ENCODE data around the gene IGFBP2. TPM values are rescaled to one million over a fixed set of nuclear protein-coding genes. Genes with fewer than 3 reads are reported as not detected.

IGFBP2 gene
- total and polyA plus RNA-seq, 2 donors (not counting 1 experiment from before 2014, with no cell fraction given), result not detected

DNA sequence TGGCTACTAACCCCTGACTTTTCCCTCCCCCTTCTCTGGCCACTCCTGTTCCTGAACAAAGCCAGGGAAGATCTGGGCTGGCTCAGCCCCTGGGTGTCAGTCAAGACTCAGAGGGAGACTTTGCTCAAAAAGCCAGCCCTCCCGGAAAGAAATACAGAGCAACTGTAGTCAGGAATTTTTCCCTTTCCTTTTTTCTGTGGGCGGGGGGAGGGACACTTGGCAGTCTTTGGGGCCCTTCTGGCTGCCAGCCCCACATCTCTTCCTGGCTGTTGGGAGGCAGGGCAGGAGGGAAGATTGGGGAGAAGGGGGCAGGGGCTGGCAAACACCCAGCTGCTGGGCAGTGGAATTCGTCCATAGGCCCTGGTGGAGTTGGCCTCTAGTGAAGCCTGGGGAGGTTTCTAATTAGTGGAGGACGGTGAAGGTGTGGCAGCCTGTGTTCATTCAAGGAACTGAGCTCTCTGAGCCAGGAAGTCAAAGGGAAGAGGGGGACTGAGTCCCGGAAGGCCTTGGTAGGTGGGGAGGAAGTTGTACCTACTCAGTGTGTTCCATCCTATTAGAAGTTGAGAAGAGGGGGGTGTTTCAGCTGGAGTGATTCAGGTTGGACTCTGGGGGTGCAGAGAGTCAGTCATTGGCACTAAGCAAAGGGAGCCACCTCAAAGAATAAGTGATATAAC lies 10.9 kb downstream of the IGFBP2 start:
- Histone ChIP-seq H3K27ac (ENCODE audit: low read length in 2 of 2) (no peak overlapping the region), H3K36me3 (replicated peaks in 1 of 2; ENCODE audit: control extremely low read depth in 1 of 2, control insufficient read depth in 1 of 2, extremely low read depth in 1 of 2, insufficient read depth in 2 of 2, low read length in 1 of 2) (no peaks in the 10 kb centered on the region), H3K4me3 (ENCODE audit: control extremely low read depth in 1 of 5, extremely low read depth in 1 of 5, insufficient read depth in 1 of 5, low read depth in 2 of 5, low read length in 4 of 5) (no peak overlapping the region), H3K79me2 (ENCODE audit: control insufficient read depth, insufficient read depth, low read length) (no peaks in the 10 kb centered on the region), H2AFZ (ENCODE audit: insufficient read depth, low read depth, low read length, poor library complexity, severe bottlenecking) (peak overlapping the region; percentile 1), H4K20me1 (ENCODE audit: control insufficient read depth, insufficient read depth, low read length, poor library complexity, severe bottlenecking) (no peaks in the 10 kb centered on the region), H3K27me3 (replicated peaks in 1 of 4; ENCODE audit: control extremely low read depth in 1 of 4, control insufficient read depth in 3 of 4, insufficient read depth in 4 of 4, low read length in 3 of 4) (peaks cover 0 to 3% (median under 1%) of the 10 kb centered on the region in 4 experiments), H3K9me3 (ENCODE audit: control extremely low read depth in 1 of 3, control insufficient read depth in 2 of 3, insufficient read depth in 1 of 3, low read length in 2 of 3) (no peaks in the 10 kb centered on the region), H3K4me1 (ENCODE audit: control insufficient read depth in 2 of 2, insufficient read depth in 2 of 2, low read length in 2 of 2) (peaks cover 0 to 3% of the 10 kb centered on the region in 2 donors), H3K4me2 (replicated peaks; ENCODE audit: low read depth, low read length, poor library complexity, severe bottlenecking) (no peak overlapping the region), H3K9ac (ENCODE audit: low read length) (no peak overlapping the region)
- TF ChIP-seq, protein P1, sequence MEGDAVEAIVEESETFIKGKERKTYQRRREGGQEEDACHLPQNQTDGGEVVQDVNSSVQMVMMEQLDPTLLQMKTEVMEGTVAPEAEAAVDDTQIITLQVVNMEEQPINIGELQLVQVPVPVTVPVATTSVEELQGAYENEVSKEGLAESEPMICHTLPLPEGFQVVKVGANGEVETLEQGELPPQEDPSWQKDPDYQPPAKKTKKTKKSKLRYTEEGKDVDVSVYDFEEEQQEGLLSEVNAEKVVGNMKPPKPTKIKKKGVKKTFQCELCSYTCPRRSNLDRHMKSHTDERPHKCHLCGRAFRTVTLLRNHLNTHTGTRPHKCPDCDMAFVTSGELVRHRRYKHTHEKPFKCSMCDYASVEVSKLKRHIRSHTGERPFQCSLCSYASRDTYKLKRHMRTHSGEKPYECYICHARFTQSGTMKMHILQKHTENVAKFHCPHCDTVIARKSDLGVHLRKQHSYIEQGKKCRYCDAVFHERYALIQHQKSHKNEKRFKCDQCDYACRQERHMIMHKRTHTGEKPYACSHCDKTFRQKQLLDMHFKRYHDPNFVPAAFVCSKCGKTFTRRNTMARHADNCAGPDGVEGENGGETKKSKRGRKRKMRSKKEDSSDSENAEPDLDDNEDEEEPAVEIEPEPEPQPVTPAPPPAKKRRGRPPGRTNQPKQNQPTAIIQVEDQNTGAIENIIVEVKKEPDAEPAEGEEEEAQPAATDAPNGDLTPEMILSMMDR (IDR thresholded peaks at IDR 0.05), result no peak
- no peak for TF ChIP-seq EZH2 (IDR thresholded peaks at IDR 0.05; ENCODE audit: borderline replicate concordance, insufficient read depth, low read depth, low read length, poor library complexity, severe bottlenecking)
- POLR2A ChIA-PET, result interaction anchor here (0.6 kb wide), 1 partner anchor 631 kb away, joined by 3 read pairs; no protein-coding TSS in a partner anchor
- no peaks in the 10 kb centered on the region for H3K9me3 Mint-ChIP-seq (ENCODE audit: insufficient read depth)
- ATAC-seq (ENCODE audit: low read depth) (no peak), DNase-seq (no peak)
- CTCF ChIA-PET, result no interaction called here
- no peak overlapping the region for H3K4me3 Mint-ChIP-seq
- peaks cover 5% of the 10 kb centered on the region for H3K4me1 Mint-ChIP-seq
- H3K27ac Mint-ChIP-seq, result no peak overlapping the region
- intact Hi-C loops (cut with micrococcal nuclease), result no loop called here
- WGBS (ENCODE audit: insufficient coverage), result 81% methylated on average over 4 of the region's 5 CpGs
- peaks cover 24% of the 10 kb centered on the region for H3K27me3 Mint-ChIP-seq

DNA sequence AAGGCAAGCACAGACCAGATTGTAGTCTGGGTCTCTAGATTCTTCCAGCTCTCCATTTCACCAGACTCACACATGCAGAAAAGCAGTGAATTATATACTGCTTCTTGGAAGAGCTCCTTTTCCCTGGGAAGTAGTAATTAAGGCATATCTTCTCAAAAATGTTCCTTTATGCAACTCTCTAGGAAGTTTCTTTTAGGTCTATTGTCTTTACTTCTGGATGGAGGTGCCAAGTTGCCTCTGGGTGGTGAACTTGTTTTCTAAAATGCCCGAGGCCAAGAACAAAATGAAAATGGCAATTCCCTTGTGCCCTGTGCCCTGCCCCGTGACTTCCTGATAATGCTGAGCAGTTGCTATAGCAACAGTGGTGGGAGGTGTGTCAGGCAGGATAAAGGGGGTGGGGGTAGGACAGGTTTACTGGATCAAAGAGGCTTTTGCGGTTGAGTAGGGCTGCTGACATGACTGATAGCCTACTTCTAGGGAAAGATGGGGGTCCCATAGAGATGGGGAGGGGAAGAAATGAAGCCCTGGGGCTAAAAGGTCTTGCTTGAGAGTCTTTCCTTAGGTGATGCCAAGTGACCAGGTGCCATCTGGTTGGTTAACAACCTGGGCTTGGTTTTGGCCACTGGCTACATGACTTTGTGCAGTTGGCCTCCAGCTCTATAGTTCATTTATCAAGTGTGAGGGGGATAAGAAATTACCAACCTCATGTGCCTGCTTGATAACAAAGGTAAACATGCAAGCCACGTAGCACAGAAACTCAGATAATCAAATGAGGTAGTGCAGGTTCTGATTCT lies 11.8 kb downstream of the IGFBP2 start:
- DNase-seq (no peak), ATAC-seq (ENCODE audit: low read depth) (no peak)
- no peak overlapping the region for H3K9ac ChIP-seq (ENCODE audit: low read length)
- ChIA-PET CTCF (no interaction called here), POLR2A (no interaction called here)
- H4K20me1 ChIP-seq (ENCODE audit: control insufficient read depth, insufficient read depth, low read length, poor library complexity, severe bottlenecking), result no peaks in the 10 kb centered on the region
- H3K9me3 ChIP-seq (ENCODE audit: control extremely low read depth in 1 of 3, control insufficient read depth in 2 of 3, insufficient read depth in 1 of 3, low read length in 2 of 3), result peaks cover 0 to 2% (median 0%) of the 10 kb centered on the region in 3 donors
- Mint-ChIP-seq H3K27me3 (peaks cover 21% of the 10 kb centered on the region), H3K27ac (no peak overlapping the region), H3K9me3 (ENCODE audit: insufficient read depth) (no peaks in the 10 kb centered on the region), H3K4me1 (peaks cover 5% of the 10 kb centered on the region), H3K4me3 (no peak overlapping the region)
- H3K79me2 ChIP-seq (ENCODE audit: control insufficient read depth, insufficient read depth, low read length), result no peaks in the 10 kb centered on the region
- TF ChIP-seq, protein P1 (IDR thresholded peaks at IDR 0.05), result no peak
- no peak for TF ChIP-seq EZH2 (IDR thresholded peaks at IDR 0.05; ENCODE audit: borderline replicate concordance, insufficient read depth, low read depth, low read length, poor library complexity, severe bottlenecking)
- WGBS (ENCODE audit: insufficient coverage), result 42% methylated on average over 4 of the region's 4 CpGs
- intact Hi-C loops (cut with micrococcal nuclease), result no loop called here
- no peak overlapping the region for H3K4me3 ChIP-seq (ENCODE audit: control extremely low read depth in 1 of 5, extremely low read depth in 1 of 5, insufficient read depth in 1 of 5, low read depth in 2 of 5, low read length in 4 of 5)
- H3K4me1 ChIP-seq (ENCODE audit: control insufficient read depth in 2 of 2, insufficient read depth in 2 of 2, low read length in 2 of 2), result peaks cover 0 to 3% of the 10 kb centered on the region in 2 donors
- no peak overlapping the region for H3K27ac ChIP-seq (ENCODE audit: low read length in 2 of 2)
- H3K36me3 ChIP-seq (replicated peaks in 1 of 2; ENCODE audit: control extremely low read depth in 1 of 2, control insufficient read depth in 1 of 2, extremely low read depth in 1 of 2, insufficient read depth in 2 of 2, low read length in 1 of 2), result no peaks in the 10 kb centered on the region
- H3K27me3 ChIP-seq (replicated peaks in 1 of 4; ENCODE audit: control extremely low read depth in 1 of 4, control insufficient read depth in 3 of 4, insufficient read depth in 4 of 4, low read length in 3 of 4), result peaks cover 0 to 3% (median under 1%) of the 10 kb centered on the region in 4 experiments
- no peak overlapping the region for H3K4me2 ChIP-seq (replicated peaks; ENCODE audit: low read depth, low read length, poor library complexity, severe bottlenecking)
- peak overlapping the region; percentile 1 for H2AFZ ChIP-seq (ENCODE audit: insufficient read depth, low read depth, low read length, poor library complexity, severe bottlenecking)
